UCSD-AML1 (cell line): ENCODE results near the gene NDOR1.
A peak's percentile ranks its signal among the peaks of the same experiment; 100 is the strongest.
"Not testable (repeated sequence)": the region's sequence is repeated elsewhere in the genome, so short reads cannot be mapped to it uniquely, and the experiment has no call there.

Experiments
- DNase-seq: peaks from one replicate; lab custom pipeline; 2025; ENCODE audit not compliant: unreplicated experiment; lab: John Stamatoyannopoulos, UW

NDOR1 gene

DNA sequence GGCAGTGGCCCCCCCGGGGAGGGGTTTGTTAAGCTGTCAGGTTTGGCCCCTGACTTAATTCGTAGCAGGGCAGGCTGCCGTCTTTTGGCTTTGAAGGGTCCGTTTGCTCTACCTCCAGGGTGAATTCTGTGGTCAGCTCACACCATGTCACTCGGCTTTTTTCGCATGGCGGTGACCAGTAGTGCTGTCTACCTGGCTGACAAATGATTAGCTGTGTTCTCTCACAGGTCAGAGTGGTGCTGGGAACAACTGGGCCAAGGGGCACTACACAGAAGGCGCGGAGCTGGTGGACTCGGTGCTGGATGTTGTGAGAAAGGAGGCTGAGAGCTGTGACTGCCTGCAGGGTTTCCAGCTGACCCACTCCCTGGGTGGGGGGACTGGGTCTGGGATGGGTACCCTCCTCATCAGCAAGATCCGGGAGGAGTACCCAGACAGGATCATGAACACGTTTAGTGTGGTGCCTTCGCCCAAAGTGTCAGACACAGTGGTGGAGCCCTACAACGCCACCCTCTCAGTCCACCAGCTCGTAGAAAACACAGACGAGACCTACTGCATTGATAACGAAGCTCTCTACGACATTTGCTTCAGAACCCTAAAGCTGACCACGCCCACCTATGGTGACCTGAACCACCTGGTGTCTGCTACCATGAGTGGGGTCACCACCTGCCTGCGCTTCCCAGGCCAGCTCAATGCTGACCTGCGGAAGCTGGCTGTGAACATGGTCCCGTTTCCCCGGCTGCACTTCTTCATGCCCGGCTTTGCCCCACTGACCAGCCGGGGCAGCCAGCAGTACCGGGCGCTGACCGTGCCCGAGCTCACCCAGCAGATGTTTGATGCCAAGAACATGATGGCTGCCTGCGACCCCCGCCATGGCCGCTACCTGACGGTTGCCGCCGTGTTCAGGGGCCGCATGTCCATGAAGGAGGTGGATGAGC, 37.0 kb downstream of the NDOR1 start:
- DNase-seq = no peak

DNA sequence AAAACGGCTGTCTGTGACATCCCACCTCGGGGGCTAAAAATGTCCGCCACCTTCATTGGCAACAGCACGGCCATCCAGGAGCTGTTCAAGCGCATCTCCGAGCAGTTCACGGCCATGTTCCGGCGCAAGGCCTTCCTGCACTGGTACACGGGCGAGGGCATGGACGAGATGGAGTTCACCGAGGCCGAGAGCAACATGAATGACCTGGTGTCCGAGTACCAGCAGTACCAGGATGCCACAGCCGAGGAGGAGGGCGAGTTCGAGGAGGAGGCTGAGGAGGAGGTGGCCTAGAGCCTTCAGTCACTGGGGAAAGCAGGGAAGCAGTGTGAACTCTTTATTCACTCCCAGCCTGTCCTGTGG, 37.7 kb downstream of the NDOR1 start:
- DNase-seq = not testable (repeated sequence)

DNA sequence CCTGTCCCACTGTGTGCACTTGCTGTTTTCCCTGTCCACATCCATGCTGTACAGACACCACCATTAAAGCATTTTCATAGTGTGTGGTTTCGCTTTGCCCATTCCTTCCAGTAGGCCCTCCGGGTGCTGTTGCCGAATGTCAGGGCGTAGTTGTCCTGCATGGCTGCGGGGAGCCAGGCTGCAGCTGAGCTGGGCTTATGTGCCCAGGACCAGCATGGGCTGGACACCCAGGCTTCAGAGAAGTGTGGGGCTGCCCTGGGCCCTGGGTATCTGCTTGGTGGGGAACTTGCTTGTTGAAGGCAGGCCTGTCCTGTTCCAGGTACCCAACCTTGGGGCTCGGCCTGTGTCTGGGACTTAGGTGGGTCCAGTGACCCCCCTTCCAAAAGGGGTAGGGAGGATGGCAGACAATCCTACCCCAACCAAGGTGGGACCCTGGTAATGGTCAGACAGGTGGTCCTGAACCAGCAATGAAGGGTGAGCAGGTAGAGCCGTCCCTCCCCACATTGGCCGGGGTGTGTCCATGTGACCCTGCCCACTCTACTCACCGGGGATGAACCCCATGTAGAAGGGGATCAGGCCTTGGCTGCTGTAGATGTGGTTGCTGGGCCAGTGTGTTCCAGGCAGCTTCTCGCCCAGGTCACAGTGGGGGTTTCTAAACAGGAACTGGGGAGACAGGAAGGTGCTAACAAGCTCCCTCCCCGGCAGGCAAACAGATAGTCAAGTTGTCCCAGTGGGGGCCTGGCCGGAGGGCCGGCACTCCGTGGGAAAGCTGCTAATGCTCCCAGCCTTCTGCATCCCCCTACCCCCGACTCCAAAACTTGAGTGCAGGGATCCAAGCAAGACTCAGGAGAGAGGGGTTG, 38.4 kb downstream of the NDOR1 start:
- no peak for DNase-seq

DNA sequence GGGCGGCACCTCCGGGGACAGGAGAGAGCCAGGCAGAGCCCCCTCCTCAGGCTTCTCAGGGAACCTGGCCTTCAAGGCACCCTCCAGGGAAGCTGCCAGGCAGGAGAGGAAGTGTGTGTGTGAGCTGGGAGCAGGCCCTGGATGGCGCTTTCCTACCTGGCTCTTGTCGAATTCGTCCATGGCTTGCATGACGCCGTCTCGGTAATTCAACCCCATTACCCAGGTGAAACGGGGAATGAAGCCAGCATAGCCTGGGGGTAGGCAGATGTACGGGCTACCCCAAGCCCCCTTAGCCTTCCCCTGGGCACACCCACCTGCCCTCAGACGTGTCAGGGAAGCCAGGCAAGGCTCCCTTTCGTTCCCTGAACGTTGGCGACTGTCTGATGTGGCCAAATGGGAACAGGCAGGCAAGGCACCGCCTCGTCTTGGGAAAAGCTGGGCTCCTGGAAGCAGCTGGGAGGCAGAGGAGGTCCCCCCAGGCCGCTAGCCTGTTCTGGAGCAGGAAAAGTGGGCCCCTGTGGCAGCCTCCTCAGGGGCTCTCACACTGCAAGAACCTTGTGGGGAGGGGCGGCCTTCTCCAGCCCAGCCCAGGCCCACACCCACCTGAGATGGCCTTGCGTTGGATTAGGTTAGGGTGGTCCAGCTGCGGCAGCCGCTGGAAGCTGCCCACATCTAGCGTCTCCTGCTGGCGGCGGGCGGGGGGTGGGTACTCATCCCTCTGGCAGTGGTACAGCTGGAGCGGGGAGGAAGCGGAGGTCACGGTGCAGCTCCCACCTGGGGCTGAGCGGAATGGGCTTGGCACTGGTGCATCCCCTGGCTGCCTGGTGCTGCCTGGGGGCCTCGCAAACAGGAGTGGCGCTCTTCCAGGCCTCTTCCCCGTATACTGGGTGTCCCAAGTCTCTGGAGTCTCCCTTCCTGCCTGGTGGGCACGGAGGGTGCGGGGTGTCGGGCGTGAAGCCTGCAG, 39.3 kb downstream of the NDOR1 start:
- no peak for DNase-seq

DNA sequence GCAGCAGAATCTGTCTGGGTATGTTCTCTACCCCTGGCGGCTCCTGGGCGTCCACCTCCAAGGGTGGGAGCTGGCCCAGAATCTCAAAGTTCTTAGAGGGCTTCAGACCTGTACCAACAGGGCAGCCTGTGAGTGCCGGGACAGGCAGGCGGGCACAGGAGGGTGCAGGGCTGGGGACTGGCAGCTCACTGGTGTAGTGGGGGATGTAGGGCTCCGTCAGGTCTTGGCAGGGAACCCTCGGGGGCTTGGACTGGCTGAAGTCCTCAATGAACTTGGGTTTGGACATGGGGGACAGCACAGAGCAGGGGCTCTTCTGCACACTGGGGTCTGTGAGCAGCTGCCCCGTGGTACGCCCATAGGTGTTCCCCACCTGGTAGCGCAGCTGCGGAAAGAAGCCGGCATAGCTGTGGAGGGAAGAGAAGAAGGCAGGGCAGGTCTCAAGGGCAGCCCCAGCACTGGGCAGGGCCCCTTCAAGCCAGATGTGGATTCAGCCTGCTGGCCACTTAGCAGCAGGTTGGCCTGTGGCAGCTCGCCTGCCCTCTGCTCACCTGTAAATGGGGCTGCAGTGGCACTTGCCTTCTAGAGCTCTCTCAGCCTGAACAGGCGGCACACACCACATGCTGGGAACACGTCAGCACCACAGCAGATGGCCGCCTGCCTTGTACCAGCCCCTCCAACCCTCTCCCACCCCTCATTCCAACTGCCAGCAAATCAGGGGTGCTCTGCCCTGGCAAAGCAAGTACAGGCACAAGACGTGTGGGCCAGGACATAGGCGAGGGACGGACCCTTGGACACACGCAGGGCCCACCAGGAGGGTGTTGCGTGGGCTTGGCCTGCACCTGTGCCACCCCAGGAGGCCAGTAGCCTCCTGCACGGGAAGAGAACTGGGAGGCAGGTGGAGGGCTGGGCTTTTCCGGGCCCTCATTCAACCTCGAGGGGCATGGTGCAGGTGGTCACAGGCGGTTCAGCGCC, 40.2 kb downstream of the NDOR1 start:
- no peak for DNase-seq

- DNase-seq = no peak
These were observed 41.8 kb downstream of the NDOR1 start for GRCh38 chr9:137247135-137247915.

DNA sequence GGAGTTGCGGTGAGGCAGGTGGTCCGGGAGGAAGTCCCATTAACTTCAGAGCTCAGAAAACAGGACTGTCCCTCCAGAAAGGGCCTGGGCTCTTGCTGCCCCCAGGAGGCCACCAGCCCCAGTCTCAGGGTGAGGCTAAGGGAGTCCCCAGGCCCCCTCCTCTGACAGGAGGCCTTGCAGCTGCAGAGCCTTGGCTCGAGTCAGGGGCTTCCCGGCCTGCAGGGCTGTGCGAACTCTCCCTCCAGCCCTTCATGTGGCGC, 42.3 kb downstream of the NDOR1 start:
- DNase-seq = no peak

DNA sequence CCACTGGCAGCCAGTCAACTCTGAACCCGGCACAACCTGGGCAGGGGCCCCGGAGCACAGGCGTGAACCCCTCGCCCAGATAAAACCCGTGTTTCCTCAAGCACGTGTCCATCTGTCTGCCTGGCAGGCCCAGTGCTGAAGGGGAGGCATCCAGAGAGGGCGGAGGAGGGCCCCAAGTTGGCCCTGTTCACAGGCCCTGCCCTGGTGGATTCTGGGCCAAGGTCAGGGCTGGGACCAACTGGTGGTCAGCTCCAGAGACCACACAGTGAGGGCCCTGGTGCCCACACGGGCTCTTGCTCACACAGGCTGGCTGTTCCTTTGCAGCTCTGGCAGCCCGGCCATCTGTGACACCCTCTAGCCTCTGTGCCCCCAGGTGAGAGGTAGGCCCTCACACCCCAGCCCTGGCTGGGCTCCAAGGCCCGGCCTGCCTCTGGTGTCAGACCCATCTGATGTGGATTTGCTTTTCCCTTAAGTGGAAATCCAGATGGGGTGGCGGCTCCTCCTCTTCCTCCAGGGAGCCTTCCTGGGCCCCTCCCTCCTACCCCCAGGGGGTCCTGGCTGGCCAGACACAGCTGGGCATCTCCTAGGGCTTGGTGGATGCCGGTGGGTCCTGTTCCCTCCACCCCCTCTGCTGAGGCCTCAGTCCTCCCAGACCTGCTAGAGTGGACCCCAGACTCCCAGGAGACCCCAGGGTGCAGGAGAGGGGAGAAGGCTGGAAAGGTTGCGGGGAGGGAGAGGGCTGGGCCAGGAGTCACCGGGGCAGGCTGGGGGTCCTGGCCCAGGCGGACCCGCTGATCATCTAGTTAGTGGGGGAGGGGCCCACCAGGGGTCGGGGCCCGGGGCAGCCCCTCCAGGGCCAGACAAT, 45.1 kb downstream of the NDOR1 start:
- DNase-seq = no peak

- DNase-seq = no peak
These were observed 45.6 kb downstream of the NDOR1 start, which contains the start of gene STPG3 for GRCh38 chr9:137251194-137251461. STPG3 (plus strand) TSS chr9:137251286; CDS start chr9:137251287, 1 bp downstream.

DNA sequence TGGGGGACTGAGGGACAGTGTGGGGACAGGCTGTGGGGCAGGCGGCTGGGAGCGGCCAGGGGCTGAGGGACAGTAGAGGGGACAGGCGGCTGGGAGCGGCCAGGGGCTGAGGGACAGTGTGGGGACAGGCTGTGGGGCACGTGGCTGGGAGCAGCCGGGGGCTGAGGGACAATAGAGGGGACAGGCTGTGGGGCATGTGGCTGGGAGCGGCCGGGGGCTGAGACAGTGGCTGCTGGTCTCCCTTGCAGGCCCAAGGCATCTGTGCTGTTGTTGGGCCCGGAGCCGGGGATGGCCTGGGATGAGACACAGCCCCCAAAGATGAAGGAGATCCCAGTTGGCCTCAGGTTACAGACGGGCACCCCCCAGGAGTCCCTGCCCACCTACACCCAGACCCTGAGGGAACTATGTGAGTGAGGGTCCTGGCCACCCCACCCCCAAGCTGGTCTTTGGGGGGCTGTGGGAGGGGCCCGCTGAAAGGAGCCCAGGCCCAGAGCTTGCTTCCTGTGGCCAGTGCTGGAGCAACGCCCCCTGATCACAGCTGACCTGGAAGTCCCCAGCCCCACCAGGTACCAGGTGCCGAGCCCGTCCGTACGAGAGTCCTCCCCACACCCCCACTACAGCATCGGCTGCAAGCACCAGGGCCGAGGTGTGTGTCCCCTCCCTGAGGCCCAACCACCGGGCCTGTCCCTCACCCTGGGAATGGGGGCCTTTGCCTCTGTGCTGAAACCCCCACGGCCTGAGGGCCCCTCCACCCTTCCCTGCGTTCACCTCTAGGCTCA, 46.2 kb downstream of the NDOR1 start:
- DNase-seq = no peak

- no peak for DNase-seq
These were observed 47.3 kb downstream of the NDOR1 start for GRCh38 chr9:137252555-137253506.

GRCh38 chr9:137253717-137254623, 48.5 kb downstream of the NDOR1 start:
- no peak for DNase-seq

DNA sequence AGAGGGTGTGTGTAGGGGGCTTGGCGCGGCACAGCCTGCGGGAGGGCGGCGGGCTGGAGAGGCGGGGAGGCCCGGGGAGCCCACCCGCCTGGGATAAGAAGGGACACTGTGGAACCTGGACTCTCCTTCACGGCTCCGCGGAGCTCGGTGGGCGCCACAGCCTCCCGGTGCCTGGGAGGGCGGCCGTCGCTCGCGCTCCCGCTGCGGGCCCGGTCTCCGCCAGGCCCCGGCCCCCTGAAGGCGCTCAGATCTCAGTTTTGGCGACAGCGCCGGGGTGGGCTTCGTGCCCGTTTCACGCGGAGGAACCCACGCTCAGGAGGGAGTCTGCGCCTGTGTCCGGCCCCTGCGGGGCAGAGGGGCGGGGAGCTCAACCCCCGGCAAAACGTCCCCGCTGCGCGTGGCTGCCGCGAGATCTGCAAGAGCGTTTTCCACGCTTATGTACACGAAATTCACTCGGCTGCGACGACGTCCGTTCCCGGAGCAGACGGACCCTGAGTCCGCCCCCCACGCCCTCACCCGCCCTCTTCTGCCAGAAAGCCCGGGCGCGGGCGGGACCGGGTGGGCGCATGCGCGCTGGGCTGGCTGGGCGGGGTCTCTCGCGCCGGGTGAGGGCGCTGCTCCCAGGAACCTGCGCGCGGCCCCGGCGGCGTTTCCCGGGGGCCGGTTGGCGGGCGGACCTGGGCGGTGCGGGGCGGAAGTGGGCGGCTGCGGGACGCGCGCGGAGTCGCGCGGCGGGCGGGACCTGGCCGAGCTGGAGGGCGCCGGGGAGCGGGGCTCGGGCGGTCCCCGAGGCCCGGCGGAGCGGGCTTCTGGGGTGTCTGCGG, 49.3 kb downstream of the NDOR1 start, which contains the start of gene NELFB:
NELFB (plus strand) TSS at position 704 of the 824 bp plus-strand sequence.
- DNase-seq = peak; percentile 94

DNA sequence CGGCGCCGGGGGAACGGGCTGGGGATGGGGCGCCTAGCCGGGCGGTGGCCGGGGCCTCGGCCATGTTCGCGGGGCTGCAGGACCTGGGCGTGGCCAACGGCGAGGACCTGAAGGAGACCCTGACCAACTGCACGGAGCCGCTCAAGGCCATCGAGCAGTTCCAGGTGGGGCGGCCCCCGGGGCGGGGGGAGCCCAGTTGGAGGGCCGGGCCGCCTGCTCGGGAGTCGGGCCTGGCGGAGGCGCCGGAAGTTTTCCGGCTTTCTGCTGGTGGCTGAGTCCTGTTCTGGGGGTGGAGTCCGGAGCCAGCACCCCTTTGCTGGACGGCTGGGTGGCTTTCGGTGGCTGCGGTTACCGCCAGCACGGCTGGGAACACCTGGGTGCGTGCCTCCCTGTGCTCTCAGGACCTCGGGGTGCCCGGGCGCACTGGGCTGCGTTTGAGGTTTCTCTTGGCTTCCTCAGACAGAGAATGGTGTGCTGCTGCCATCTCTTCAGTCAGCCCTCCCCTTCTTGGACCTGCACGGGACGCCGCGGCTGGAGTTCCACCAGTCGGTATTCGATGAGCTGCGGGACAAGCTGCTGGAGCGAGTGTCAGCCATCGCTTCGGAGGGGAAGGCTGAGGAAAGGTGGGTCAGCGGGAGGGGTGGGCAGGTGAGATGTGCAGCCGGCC, 50.1 kb downstream of the NDOR1 start:
- peak; percentile 75 for DNase-seq
